ENCODE results near the gene KCND3. TPM values are rescaled to one million over a fixed set of nuclear protein-coding genes. Genes with fewer than 3 reads are reported as not detected.

KCND3 gene
- total RNA-seq, 1 donor from 2014 or later, result 0.15 TPM

GRCh38 chr1:111982428-111982827 is 7.0 kb downstream of the KCND3 start:
- H3K4me3 Mint-ChIP-seq (ENCODE audit: unreplicated experiment), result no peak overlapping the region
- DNase-seq (ENCODE audit: low spot score), result no peak
- no peaks in the 10 kb centered on the region for H3K9me3 Mint-ChIP-seq (ENCODE audit: unreplicated experiment)
- peaks cover 10% of the 10 kb centered on the region for H3K27me3 Mint-ChIP-seq (ENCODE audit: unreplicated experiment)
- H3K4me1 Mint-ChIP-seq (ENCODE audit: unreplicated experiment), result no peaks in the 10 kb centered on the region
- H3K27ac Mint-ChIP-seq (ENCODE audit: unreplicated experiment), result no peak overlapping the region
- TF ChIP-seq CTCF (IDR thresholded peaks at IDR 0.05; ENCODE audit: unreplicated experiment), result no peak
- H3K36me3 Mint-ChIP-seq (ENCODE audit: low read depth, unreplicated experiment), result no peaks in the 10 kb centered on the region

- no peak overlapping the region for H3K4me3 Mint-ChIP-seq (ENCODE audit: unreplicated experiment)
- peaks cover 10% of the 10 kb centered on the region for H3K27me3 Mint-ChIP-seq (ENCODE audit: unreplicated experiment)
- no peak overlapping the region for H3K27ac Mint-ChIP-seq (ENCODE audit: unreplicated experiment)
- no peak for TF ChIP-seq CTCF (IDR thresholded peaks at IDR 0.05; ENCODE audit: unreplicated experiment)
- H3K4me1 Mint-ChIP-seq (ENCODE audit: unreplicated experiment), result no peaks in the 10 kb centered on the region
- DNase-seq (ENCODE audit: low spot score), result no peak
- no peaks in the 10 kb centered on the region for H3K9me3 Mint-ChIP-seq (ENCODE audit: unreplicated experiment)
- H3K36me3 Mint-ChIP-seq (ENCODE audit: low read depth, unreplicated experiment), result no peaks in the 10 kb centered on the region
These were observed 7.6 kb downstream of the KCND3 start for GRCh38 chr1:111981871-111982270.

GRCh38 chr1:111981090-111981489 is 8.4 kb downstream of the KCND3 start:
- Mint-ChIP-seq H3K4me3 (ENCODE audit: unreplicated experiment) (no peak overlapping the region), H3K9me3 (ENCODE audit: unreplicated experiment) (no peaks in the 10 kb centered on the region), H3K27ac (ENCODE audit: unreplicated experiment) (no peak overlapping the region), H3K4me1 (ENCODE audit: unreplicated experiment) (no peaks in the 10 kb centered on the region), H3K27me3 (ENCODE audit: unreplicated experiment) (peaks cover 10% of the 10 kb centered on the region), H3K36me3 (ENCODE audit: low read depth, unreplicated experiment) (no peaks in the 10 kb centered on the region)
- no peak for TF ChIP-seq CTCF (IDR thresholded peaks at IDR 0.05; ENCODE audit: unreplicated experiment)
- DNase-seq (ENCODE audit: low spot score), result no peak

- Mint-ChIP-seq H3K9me3 (ENCODE audit: unreplicated experiment) (no peaks in the 10 kb centered on the region), H3K4me3 (ENCODE audit: unreplicated experiment) (no peak overlapping the region), H3K36me3 (ENCODE audit: low read depth, unreplicated experiment) (no peaks in the 10 kb centered on the region), H3K4me1 (ENCODE audit: unreplicated experiment) (no peaks in the 10 kb centered on the region), H3K27me3 (ENCODE audit: unreplicated experiment) (peaks cover 11% of the 10 kb centered on the region), H3K27ac (ENCODE audit: unreplicated experiment) (no peak overlapping the region)
- DNase-seq (ENCODE audit: low spot score), result no peak
- no peak for TF ChIP-seq CTCF (IDR thresholded peaks at IDR 0.05; ENCODE audit: unreplicated experiment)
These were observed 8.8 kb downstream of the KCND3 start for GRCh38 chr1:111980686-111981085.

- no peak for DNase-seq (ENCODE audit: low spot score)
- no peaks in the 10 kb centered on the region for H3K36me3 Mint-ChIP-seq (ENCODE audit: low read depth, unreplicated experiment)
- H3K27me3 Mint-ChIP-seq (ENCODE audit: unreplicated experiment), result peaks cover 11% of the 10 kb centered on the region
- H3K4me1 Mint-ChIP-seq (ENCODE audit: unreplicated experiment), result no peaks in the 10 kb centered on the region
- no peak for TF ChIP-seq CTCF (IDR thresholded peaks at IDR 0.05; ENCODE audit: unreplicated experiment)
- no peak overlapping the region for H3K27ac Mint-ChIP-seq (ENCODE audit: unreplicated experiment)
- no peaks in the 10 kb centered on the region for H3K9me3 Mint-ChIP-seq (ENCODE audit: unreplicated experiment)
- no peak overlapping the region for H3K4me3 Mint-ChIP-seq (ENCODE audit: unreplicated experiment)
These were observed 10.8 kb downstream of the KCND3 start for GRCh38 chr1:111978695-111979094.
